PC-9 (cell line): ENCODE results near the gene BARX1. TPM values are rescaled to one million over a fixed set of nuclear protein-coding genes. Genes with fewer than 3 reads are reported as not detected.

Experiments used
- BruUV-seq: library from RNA; stranded (reverse); fragments of 400-500 nt; replicated peaks from 2 replicates; lab custom pipeline; 2021; lab: Mats Ljungman, UMichigan
- CTCF ChIA-PET: fragments of 300-600 bp; sonication (Branson Sonifier 250); formaldehyde crosslinking; loops from one replicate; lab custom pipeline; 2022; ENCODE audit warnings: antibody characterized with exemption; lab: Charles Lee
- POLR2A ChIA-PET: fragments of 300-600 bp; sonication (Branson Sonifier 250); formaldehyde crosslinking; loops from one replicate; lab custom pipeline; 2022; ENCODE audit warnings: antibody characterized with exemption; ENCODE audit not compliant: unreplicated experiment; lab: Charles Lee
- DNase-seq, 2 experiments: peaks; one replicate each; pipeline versions ENCODE4 v3.0.0 to v3.0.0-alpha.2; 2015 to 2022; ENCODE audit warnings: mixed read lengths in 1 of 2
- H2AFZ ChIP-seq: fragments of 200-600 bp; sonication (generic); 2 replicates; pipeline ENCODE4 v1.8.1; 2017; ENCODE audit warnings: antibody characterized with exemption
- H3F3A ChIP-seq: fragments of 200-600 bp; sonication (generic); 2 replicates; pipeline ENCODE4 v1.8.1; 2017; ENCODE audit warnings: antibody characterized with exemption, mild to moderate bottlenecking, low read depth; ENCODE audit not compliant: insufficient read depth
- H3K27ac ChIP-seq: fragments of 200-600 bp; sonication (generic); 2 replicates; pipeline ENCODE4 v1.6.1; 2016; ENCODE audit warnings: mixed run types
- H3K27me3 ChIP-seq: fragments of 200-600 bp; sonication (generic); 2 replicates; pipeline ENCODE4 v1.6.1; 2016; ENCODE audit warnings: low read depth, mixed run types; ENCODE audit not compliant: insufficient read depth
- H3K36me3 ChIP-seq: fragments of 200-600 bp; sonication (generic); 2 replicates; pipeline ENCODE4 v1.6.1; 2016; ENCODE audit warnings: low read depth, mixed run types
- H3K4me1 ChIP-seq: fragments of 200-600 bp; sonication (generic); replicated peaks from 2 replicates; pipeline ENCODE4 v1.6.1; 2016; ENCODE audit warnings: mixed run types; ENCODE audit not compliant: insufficient read depth
- H3K4me2 ChIP-seq: fragments of 200-600 bp; sonication (generic); 2 replicates; pipeline ENCODE4 v1.6.1; 2017; ENCODE audit warnings: mixed run types
- H3K4me3 ChIP-seq: fragments of 200-600 bp; sonication (generic); 2 replicates; pipeline ENCODE4 v1.6.1; 2016; ENCODE audit warnings: mixed run types
- H3K79me2 ChIP-seq: fragments of 200-600 bp; sonication (generic); 2 replicates; pipeline ENCODE4 v1.6.1; 2017; ENCODE audit warnings: low read depth, mixed run types
- H3K9me2 ChIP-seq: fragments of 200-600 bp; sonication (generic); 2 replicates; pipeline ENCODE4 v1.8.1; 2017; ENCODE audit warnings: mild to moderate bottlenecking; ENCODE audit not compliant: insufficient read depth
- H3K9me3 ChIP-seq: fragments of 200-600 bp; sonication (generic); 2 replicates; pipeline ENCODE4 v1.8.1; 2016; ENCODE audit warnings: low read depth; ENCODE audit not compliant: insufficient read depth
- H4K20me1 ChIP-seq: fragments of 200-600 bp; sonication (generic); 2 replicates; pipeline ENCODE4 v1.8.1; 2017; ENCODE audit not compliant: insufficient read depth
- EZH2 ChIP-seq: fragments of 200-600 bp; sonication (generic); IDR thresholded peaks from 2 replicates; pipeline ENCODE4 v1.8.0; 2017; ENCODE audit warnings: antibody characterized with exemption, low read depth
- intact Hi-C: fragments of 100-400 bp; cut with micrococcal nuclease; formaldehyde crosslinking; loops from one replicate; pipeline ENCODE4 v1.10.0; 2022; ENCODE audit not compliant: unreplicated experiment
- total RNA-seq: library from RNA; stranded (reverse); gene quantifications from 2 replicates; pipeline ENCODE4 v1.2.3, GENCODE V29; 2021
- TF ChIP-seq, protein P1 (sequence below): fragments of 200-600 bp; sonication (generic); conservative IDR thresholded peaks from 2 replicates; pipeline ENCODE4 v1.6.1; 2017; ENCODE audit warnings: mixed run types, antibody characterized with exemption, mild to moderate bottlenecking, moderate library complexity

Gene BARX1
- total RNA-seq, 1 experiment from 2014 or later, result not detected

- POLR2A ChIA-PET, result no interaction called here
These were observed 37.7 kb upstream of the BARX1 start for GRCh38 chr9:93992830-93993229.

GRCh38 chr9:93990448-93990847 lies 35.3 kb upstream of the BARX1 start:
- Histone ChIP-seq H3K4me1 (no peaks in the 10 kb centered on the region), H3K9me2 (no peaks in the 10 kb centered on the region), H3K36me3 (no peaks in the 10 kb centered on the region), H3K9me3 (peaks cover 7% of the 10 kb centered on the region; the same call in 1 of the 2 replicates), H2AFZ (no peak overlapping the region), H3K4me3 (no peak overlapping the region), H3F3A (no peaks in the 10 kb centered on the region), H3K27ac (no peak overlapping the region), H3K27me3 (0 out of 2 replicates have a peak, but pooled peaks cover 6% of the 10 kb centered on the region), H4K20me1 (no peaks in the 10 kb centered on the region), H3K4me2 (no peak overlapping the region), H3K79me2 (no peaks in the 10 kb centered on the region)
- no peak for TF ChIP-seq EZH2
- TF ChIP-seq, protein P1, sequence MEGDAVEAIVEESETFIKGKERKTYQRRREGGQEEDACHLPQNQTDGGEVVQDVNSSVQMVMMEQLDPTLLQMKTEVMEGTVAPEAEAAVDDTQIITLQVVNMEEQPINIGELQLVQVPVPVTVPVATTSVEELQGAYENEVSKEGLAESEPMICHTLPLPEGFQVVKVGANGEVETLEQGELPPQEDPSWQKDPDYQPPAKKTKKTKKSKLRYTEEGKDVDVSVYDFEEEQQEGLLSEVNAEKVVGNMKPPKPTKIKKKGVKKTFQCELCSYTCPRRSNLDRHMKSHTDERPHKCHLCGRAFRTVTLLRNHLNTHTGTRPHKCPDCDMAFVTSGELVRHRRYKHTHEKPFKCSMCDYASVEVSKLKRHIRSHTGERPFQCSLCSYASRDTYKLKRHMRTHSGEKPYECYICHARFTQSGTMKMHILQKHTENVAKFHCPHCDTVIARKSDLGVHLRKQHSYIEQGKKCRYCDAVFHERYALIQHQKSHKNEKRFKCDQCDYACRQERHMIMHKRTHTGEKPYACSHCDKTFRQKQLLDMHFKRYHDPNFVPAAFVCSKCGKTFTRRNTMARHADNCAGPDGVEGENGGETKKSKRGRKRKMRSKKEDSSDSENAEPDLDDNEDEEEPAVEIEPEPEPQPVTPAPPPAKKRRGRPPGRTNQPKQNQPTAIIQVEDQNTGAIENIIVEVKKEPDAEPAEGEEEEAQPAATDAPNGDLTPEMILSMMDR, result no peak
- CTCF ChIA-PET, result no interaction called here
- no peak for DNase-seq
- intact Hi-C loops, result no loop called here
- POLR2A ChIA-PET, result no interaction called here
- no TSS peak for BruUV-seq

More at GRCh38 chr9:93992830-93993229, 37.7 kb upstream of the BARX1 start:
- Histone ChIP-seq H2AFZ (no peak overlapping the region), H3K9me2 (no peaks in the 10 kb centered on the region), H3K27ac (no peak overlapping the region), H3K4me1 (no peaks in the 10 kb centered on the region), H3K4me3 (no peak overlapping the region), H3K4me2 (no peak overlapping the region), H3K27me3 (0 out of 2 replicates have a peak, but pooled peaks cover 13% of the 10 kb centered on the region), H3K9me3 (no peaks in the 10 kb centered on the region), H4K20me1 (no peaks in the 10 kb centered on the region), H3K36me3 (no peaks in the 10 kb centered on the region), H3F3A (no peaks in the 10 kb centered on the region), H3K79me2 (no peaks in the 10 kb centered on the region)
- no TSS peak for BruUV-seq
- DNase-seq, result no peak
- CTCF ChIA-PET, result no interaction called here
- intact Hi-C loops, result no loop called here
- TF ChIP-seq, protein P1, result no peak
- no peak for TF ChIP-seq EZH2

DNA sequence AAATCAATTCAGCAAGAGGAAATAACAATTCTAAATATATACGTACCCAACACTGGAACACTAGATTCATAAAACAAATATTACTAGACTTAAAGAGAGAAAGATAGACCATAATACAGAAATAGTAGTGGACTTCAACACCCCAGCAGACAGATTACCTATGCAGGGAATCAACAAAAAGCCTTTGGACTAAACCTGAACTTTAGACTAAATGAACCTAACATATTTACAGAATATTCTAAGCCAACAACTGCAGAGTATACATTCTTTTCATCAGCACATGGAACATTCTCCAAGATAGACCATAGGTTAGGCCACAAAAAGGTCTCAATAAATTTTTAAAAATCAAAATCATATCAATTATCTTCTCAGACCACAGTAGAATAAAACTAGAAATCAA lies 32.9 kb upstream of the BARX1 start:
- no peak overlapping the region for H3K4me3 ChIP-seq
- no peak for DNase-seq
- H3K36me3 ChIP-seq, result no peaks in the 10 kb centered on the region
- TF ChIP-seq, protein P1, result no peak
- TF ChIP-seq EZH2, result no peak
- H3K9me3 ChIP-seq, result peaks cover 7% of the 10 kb centered on the region; the same call in 1 of the 2 replicates
- no peaks in the 10 kb centered on the region for H4K20me1 ChIP-seq
- POLR2A ChIA-PET, result no interaction called here
- no TSS peak for BruUV-seq
- no peaks in the 10 kb centered on the region for H3F3A ChIP-seq
- no peaks in the 10 kb centered on the region for H3K4me1 ChIP-seq
- H3K27ac ChIP-seq, result no peak overlapping the region
- H3K79me2 ChIP-seq, result no peaks in the 10 kb centered on the region
- H3K9me2 ChIP-seq, result no peaks in the 10 kb centered on the region
- no peak overlapping the region for H2AFZ ChIP-seq
- CTCF ChIA-PET, result no interaction called here
- no peak overlapping the region for H3K4me2 ChIP-seq
- no peaks in the 10 kb centered on the region for H3K27me3 ChIP-seq
- intact Hi-C loops, result no loop called here
